ENCODE data around the gene TDRKH. TPM values are rescaled to one million over a fixed set of nuclear protein-coding genes. Genes with fewer than 3 reads are reported as not detected.

Gene TDRKH
- total RNA-seq, 1 donor from 2014 or later: 27.2 TPM

DNA sequence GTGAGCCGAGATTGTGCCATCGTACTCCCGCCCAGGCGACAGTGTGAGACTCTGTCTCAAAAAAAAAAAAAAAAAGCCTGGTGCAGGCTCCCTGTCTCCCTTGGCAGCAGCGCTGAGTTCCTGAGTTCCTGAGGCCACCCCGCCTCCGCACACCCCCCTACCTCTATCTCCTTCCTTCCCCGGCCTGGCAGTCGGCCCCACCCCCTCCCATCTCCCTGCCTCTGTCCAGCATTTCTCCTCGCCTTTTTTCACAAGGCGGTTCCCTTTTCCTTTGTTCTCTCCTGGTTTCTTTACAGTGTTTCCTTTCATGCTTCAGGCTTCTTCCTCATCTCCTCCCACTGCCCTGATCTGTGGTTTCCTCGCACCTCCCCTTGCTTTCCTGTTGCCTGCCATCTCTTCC, 38.6 kb upstream of the TDRKH start:
- DNase-seq (ENCODE audit: low spot score): peak; percentile 69
- H3K27me3 Mint-ChIP-seq (ENCODE audit: unreplicated experiment): peaks cover 10% of the 10 kb centered on the region
- TF ChIP-seq, protein P1, sequence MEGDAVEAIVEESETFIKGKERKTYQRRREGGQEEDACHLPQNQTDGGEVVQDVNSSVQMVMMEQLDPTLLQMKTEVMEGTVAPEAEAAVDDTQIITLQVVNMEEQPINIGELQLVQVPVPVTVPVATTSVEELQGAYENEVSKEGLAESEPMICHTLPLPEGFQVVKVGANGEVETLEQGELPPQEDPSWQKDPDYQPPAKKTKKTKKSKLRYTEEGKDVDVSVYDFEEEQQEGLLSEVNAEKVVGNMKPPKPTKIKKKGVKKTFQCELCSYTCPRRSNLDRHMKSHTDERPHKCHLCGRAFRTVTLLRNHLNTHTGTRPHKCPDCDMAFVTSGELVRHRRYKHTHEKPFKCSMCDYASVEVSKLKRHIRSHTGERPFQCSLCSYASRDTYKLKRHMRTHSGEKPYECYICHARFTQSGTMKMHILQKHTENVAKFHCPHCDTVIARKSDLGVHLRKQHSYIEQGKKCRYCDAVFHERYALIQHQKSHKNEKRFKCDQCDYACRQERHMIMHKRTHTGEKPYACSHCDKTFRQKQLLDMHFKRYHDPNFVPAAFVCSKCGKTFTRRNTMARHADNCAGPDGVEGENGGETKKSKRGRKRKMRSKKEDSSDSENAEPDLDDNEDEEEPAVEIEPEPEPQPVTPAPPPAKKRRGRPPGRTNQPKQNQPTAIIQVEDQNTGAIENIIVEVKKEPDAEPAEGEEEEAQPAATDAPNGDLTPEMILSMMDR (IDR thresholded peaks at IDR 0.05; ENCODE audit: unreplicated experiment): no peak
- H3K4me3 Mint-ChIP-seq (ENCODE audit: unreplicated experiment): peak overlapping the region; percentile 52
- H3K36me3 Mint-ChIP-seq (ENCODE audit: low read depth, unreplicated experiment): peaks cover 2% of the 10 kb centered on the region
- H3K9me3 Mint-ChIP-seq (ENCODE audit: unreplicated experiment): no peaks in the 10 kb centered on the region
- peak overlapping the region; percentile 84 for H3K27ac Mint-ChIP-seq (ENCODE audit: unreplicated experiment)
- H3K4me1 Mint-ChIP-seq (ENCODE audit: unreplicated experiment): peaks cover 61% of the 10 kb centered on the region

DNA sequence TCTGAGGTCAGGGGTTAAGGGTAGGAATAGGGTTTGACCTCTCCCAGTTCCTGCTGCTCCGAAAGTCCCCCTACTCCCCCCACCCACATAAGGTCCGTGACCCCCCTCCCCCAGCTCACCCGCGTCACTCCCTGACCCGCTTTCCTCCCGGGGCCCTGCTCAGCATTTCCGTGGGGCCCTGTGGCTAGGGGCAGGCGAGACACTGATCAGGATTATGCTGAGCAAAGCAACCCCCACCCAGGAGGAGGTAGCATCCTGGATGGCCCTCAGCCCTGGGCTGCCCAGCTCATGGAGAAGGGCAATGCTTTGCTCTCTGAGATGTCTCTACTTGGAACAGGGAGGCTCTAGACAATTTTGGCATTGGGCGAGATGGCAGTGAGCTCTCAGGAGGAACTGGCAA, 37.6 kb upstream of the TDRKH start:
- no peaks in the 10 kb centered on the region for H3K9me3 Mint-ChIP-seq (ENCODE audit: unreplicated experiment)
- peaks cover 66% of the 10 kb centered on the region for H3K4me1 Mint-ChIP-seq (ENCODE audit: unreplicated experiment)
- peak overlapping the region; percentile 72 for H3K4me3 Mint-ChIP-seq (ENCODE audit: unreplicated experiment)
- H3K27me3 Mint-ChIP-seq (ENCODE audit: unreplicated experiment): peaks cover 14% of the 10 kb centered on the region
- peaks cover 3% of the 10 kb centered on the region for H3K36me3 Mint-ChIP-seq (ENCODE audit: low read depth, unreplicated experiment)
- TF ChIP-seq, protein P1 (IDR thresholded peaks at IDR 0.05; ENCODE audit: unreplicated experiment): no peak
- DNase-seq (ENCODE audit: low spot score): no peak
- H3K27ac Mint-ChIP-seq (ENCODE audit: unreplicated experiment): peak overlapping the region; percentile 19

DNA sequence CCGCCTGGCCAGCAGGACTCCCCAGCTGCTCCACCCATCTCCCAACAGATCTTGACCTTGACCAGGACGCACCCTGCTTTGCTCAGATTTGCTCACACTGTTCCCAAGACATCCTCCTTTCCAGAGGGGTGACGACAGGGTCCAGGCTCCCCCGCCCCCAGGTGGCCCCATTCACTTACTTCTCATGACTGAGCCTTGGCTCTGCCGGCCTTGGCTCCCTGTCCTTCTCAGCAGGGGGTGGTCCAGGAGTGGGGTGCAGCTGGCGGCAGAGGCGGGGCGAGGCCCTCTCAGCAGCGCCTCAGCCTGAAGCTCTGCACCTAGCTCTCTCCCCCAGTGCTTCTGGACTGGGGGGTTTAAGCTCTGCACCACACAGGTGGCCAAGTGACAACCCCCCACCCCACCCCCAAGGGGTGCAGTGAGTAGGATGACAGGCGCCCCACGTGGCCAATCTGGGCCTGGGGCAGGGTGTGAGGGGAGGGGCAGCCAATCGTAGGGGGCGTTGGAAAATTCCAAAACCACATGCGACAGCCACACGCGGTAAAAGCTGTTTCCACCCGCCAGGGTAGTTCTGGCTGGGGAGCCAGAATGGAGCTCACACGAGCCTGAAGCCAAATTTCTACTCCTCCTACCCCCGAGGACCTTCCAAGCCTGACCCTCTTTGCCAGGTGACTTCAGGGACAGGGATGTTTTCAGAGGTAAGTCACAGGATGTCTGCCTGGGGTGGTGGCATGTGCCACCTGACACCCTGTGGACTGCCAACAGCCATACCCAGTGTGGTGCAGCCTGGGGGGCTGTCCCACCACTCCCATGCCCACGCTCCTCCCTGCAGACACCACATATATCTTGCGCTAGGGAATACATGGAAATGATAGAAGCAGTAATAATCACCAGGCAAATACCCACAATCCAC, 35.7 kb upstream of the TDRKH start:
- TF ChIP-seq, protein P1 (IDR thresholded peaks at IDR 0.05; ENCODE audit: unreplicated experiment): no peak
- Mint-ChIP-seq H3K4me1 (ENCODE audit: unreplicated experiment) (peaks cover 67% of the 10 kb centered on the region), H3K27ac (ENCODE audit: unreplicated experiment) (no peak overlapping the region), H3K27me3 (ENCODE audit: unreplicated experiment) (peaks cover 15% of the 10 kb centered on the region), H3K36me3 (ENCODE audit: low read depth, unreplicated experiment) (peaks cover 3% of the 10 kb centered on the region), H3K4me3 (ENCODE audit: unreplicated experiment) (no peak overlapping the region), H3K9me3 (ENCODE audit: unreplicated experiment) (no peaks in the 10 kb centered on the region)
- no peak for DNase-seq (ENCODE audit: low spot score)

DNA sequence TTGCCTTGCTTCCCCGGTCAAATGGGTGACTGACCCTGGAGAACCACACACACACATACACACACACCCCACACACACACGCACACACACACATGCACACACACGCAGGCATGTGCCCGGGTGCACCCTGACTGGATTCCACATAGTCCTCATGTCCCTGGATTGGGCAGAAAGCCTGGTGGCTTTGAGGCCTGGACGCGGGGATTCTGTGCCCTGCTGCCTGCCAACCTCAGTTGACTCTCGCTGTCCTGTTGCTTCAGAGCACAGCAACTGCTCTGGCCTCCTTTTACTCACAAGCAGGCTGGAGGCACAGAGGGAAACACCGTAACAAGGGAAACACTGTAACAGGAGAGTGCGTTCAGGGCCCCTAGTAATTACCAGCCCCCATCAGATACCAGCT, 34.9 kb upstream of the TDRKH start:
- Mint-ChIP-seq H3K36me3 (ENCODE audit: low read depth, unreplicated experiment) (peaks cover 3% of the 10 kb centered on the region), H3K9me3 (ENCODE audit: unreplicated experiment) (no peaks in the 10 kb centered on the region), H3K4me1 (ENCODE audit: unreplicated experiment) (peaks cover 61% of the 10 kb centered on the region), H3K27me3 (ENCODE audit: unreplicated experiment) (peaks cover 13% of the 10 kb centered on the region), H3K27ac (ENCODE audit: unreplicated experiment) (no peak overlapping the region), H3K4me3 (ENCODE audit: unreplicated experiment) (no peak overlapping the region)
- TF ChIP-seq, protein P1 (IDR thresholded peaks at IDR 0.05; ENCODE audit: unreplicated experiment): no peak
- DNase-seq (ENCODE audit: low spot score): no peak

DNA sequence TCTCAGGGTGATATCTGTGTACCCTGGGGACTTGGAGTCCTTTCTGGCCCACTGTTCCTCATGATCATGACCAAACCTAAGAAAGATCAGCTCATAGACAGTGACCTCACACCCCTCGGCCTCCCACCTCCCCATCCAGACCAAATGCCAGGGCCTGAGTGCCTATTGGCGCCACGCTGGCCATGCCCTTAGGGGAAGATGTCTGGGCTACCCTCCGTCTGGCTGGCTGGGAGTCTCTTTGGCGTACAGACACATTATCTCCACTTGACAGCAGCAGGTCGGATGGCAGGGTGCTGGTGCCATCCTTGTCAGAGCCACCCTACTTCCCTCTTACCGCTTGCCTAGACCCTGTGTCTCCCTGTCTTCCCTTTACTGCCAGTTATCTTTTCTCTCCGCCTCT, 32.9 kb upstream of the TDRKH start:
- Mint-ChIP-seq H3K4me1 (ENCODE audit: unreplicated experiment) (peaks cover 42% of the 10 kb centered on the region), H3K27ac (ENCODE audit: unreplicated experiment) (no peak overlapping the region), H3K9me3 (ENCODE audit: unreplicated experiment) (no peaks in the 10 kb centered on the region), H3K4me3 (ENCODE audit: unreplicated experiment) (no peak overlapping the region), H3K36me3 (ENCODE audit: low read depth, unreplicated experiment) (peaks cover 3% of the 10 kb centered on the region), H3K27me3 (ENCODE audit: unreplicated experiment) (peaks cover 13% of the 10 kb centered on the region)
- no peak for DNase-seq (ENCODE audit: low spot score)
- TF ChIP-seq, protein P1 (IDR thresholded peaks at IDR 0.05; ENCODE audit: unreplicated experiment): no peak
